NCI-H187 treated with DMSO at 0.1 percent for 48 hours (cell line): ENCODE measurements around the gene CRELD2.

ENCODE experiments used
- DNase-seq: peaks from one replicate; lab custom pipeline; 2025; lab: John Stamatoyannopoulos, UW

CRELD2 gene

GRCh38 chr22:49917974-49918910, at the start of gene CRELD2, which contains the start of gene ALG12:
CRELD2 (plus strand) TSS chr22:49918634; CDS start chr22:49918770, 136 bp downstream.
ALG12 (minus strand) TSS chr22:49918438; CDS start chr22:49913765, 4,673 bp downstream.
- no peak for DNase-seq

- DNase-seq = no peak
Measured at GRCh38 chr22:49869086-49869830, 49.2 kb upstream of the CRELD2 start.

GRCh38 chr22:49869845-49870712, 48.4 kb upstream of the CRELD2 start:
- no peak for DNase-seq

- no peak for DNase-seq
Measured at GRCh38 chr22:49871482-49871881, 47.0 kb upstream of the CRELD2 start.

GRCh38 chr22:49872347-49872746, 46.1 kb upstream of the CRELD2 start:
- no peak for DNase-seq

GRCh38 chr22:49873228-49873940, 45.0 kb upstream of the CRELD2 start:
- DNase-seq = no peak

- DNase-seq = no peak
Measured at GRCh38 chr22:49877642-49878041, 40.8 kb upstream of the CRELD2 start.

- no peak for DNase-seq
Measured at GRCh38 chr22:49878206-49878605, 40.2 kb upstream of the CRELD2 start.

GRCh38 chr22:49879871-49880270, 38.6 kb upstream of the CRELD2 start:
- DNase-seq = no peak

GRCh38 chr22:49880281-49880680, 38.2 kb upstream of the CRELD2 start:
- no peak for DNase-seq

- no peak for DNase-seq
Measured at GRCh38 chr22:49881856-49882255, 36.6 kb upstream of the CRELD2 start.

- DNase-seq = no peak
Measured at GRCh38 chr22:49882519-49883293, 35.7 kb upstream of the CRELD2 start.

GRCh38 chr22:49883294-49883640, 35.2 kb upstream of the CRELD2 start:
- no peak for DNase-seq

- no peak for DNase-seq
Measured at GRCh38 chr22:49884075-49884474, 34.4 kb upstream of the CRELD2 start.

GRCh38 chr22:49884503-49885260, 33.8 kb upstream of the CRELD2 start:
- no peak for DNase-seq

- DNase-seq = no peak
Measured at GRCh38 chr22:49885281-49885680, 33.2 kb upstream of the CRELD2 start.

GRCh38 chr22:49885881-49886280, 32.6 kb upstream of the CRELD2 start:
- DNase-seq = no peak

GRCh38 chr22:49886346-49887063, 31.9 kb upstream of the CRELD2 start:
- DNase-seq = no peak

- DNase-seq = no peak
Measured at GRCh38 chr22:49887064-49887451, 31.4 kb upstream of the CRELD2 start.
